A549 (cell line): ENCODE measurements around the gene NKAP.

Experiments used
- CBX2 ChIP-seq: fragments of 200-600 bp; sonication (generic); IDR thresholded peaks from 2 replicates; pipeline ENCODE4 v1.6.1; 2016; ENCODE audit warnings: low read depth, mild to moderate bottlenecking, borderline replicate concordance
- HOXB13 ChIP-seq: fragments of 250-450 bp; sonication (Bioruptor Pico); IDR thresholded peaks from 2 replicates; pipeline ENCODE4 v1.5.0; 2020; ENCODE audit warnings: low read depth, mild to moderate bottlenecking, moderate library complexity
- MYC ChIP-seq: IDR thresholded peaks from 2 replicates; pipeline ENCODE4 v1.6.1; 2012; ENCODE audit warnings: mild to moderate bottlenecking, inconsistent platforms, low read length, improper control_type of control experiment, borderline replicate concordance
- POLR2A ChIP-seq: IDR thresholded peaks from 2 replicates; pipeline ENCODE4 v1.6.1; 2012; ENCODE audit warnings: mild to moderate bottlenecking, low read length
- ZC3H11A ChIP-seq: fragments of 450-650 bp; IDR thresholded peaks from 2 replicates; pipeline ENCODE4 v1.6.1; 2014; ENCODE audit warnings: antibody characterized with exemption, mild to moderate bottlenecking
- TF ChIP-seq, protein P1 (sequence below): fragments of >200 bp; sonication (Bioruptor Twin); formaldehyde crosslinking; IDR thresholded peaks from 3 replicates; pipeline ENCODE4 v1.5.1; 2016
- TF ChIP-seq, protein P2 (sequence below): fragments of 200-600 bp; sonication (generic); IDR thresholded peaks from 2 replicates; pipeline ENCODE4 v1.6.1; 2016; ENCODE audit warnings: antibody characterized with exemption, mild to moderate bottlenecking, moderate library complexity
- TF ChIP-seq, protein P3 (sequence below): fragments of 450-650 bp; IDR thresholded peaks from 2 replicates; pipeline ENCODE4 v1.6.1; 2014; ENCODE audit warnings: antibody characterized with exemption

DNA sequence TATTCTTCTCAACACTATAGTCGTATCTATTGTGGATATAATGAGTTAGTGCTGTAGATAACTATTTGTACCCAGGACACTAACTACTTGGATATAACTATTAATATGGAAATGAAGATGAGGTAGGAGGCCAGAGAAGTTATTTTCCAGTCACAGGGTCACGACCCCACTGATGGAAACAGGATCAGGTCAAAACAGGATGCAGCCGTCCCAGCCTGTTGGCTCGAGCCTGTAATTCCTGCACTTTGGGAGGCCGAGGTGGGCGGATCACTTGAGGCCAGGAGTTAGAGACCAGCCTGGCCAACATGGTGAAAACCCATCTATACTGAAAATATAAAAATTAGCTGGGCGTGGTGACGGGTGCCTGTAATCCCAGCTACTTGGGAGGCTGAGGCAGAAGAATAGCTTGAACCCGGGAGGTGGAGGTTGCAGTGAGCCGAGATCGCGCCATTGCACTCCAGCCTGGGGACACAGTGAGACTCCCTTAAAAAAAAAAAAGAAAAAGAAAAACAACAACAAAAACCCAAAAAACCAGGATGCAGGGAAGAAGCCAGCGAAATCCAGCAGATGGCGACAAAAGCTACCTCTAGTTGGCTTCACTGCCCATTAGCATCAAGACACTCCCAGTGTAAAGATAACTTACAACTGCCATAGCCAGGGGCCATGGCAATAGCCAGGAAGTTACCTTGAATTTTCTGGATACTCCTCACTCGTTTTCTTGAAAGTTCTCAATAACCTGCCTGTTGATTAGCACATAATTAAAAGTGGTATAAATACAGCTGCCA lies 37.9 kb upstream of the NKAP start:
- no peak for TF ChIP-seq HOXB13 (CRISPR knock-in tag)
- TF ChIP-seq, protein P1, sequence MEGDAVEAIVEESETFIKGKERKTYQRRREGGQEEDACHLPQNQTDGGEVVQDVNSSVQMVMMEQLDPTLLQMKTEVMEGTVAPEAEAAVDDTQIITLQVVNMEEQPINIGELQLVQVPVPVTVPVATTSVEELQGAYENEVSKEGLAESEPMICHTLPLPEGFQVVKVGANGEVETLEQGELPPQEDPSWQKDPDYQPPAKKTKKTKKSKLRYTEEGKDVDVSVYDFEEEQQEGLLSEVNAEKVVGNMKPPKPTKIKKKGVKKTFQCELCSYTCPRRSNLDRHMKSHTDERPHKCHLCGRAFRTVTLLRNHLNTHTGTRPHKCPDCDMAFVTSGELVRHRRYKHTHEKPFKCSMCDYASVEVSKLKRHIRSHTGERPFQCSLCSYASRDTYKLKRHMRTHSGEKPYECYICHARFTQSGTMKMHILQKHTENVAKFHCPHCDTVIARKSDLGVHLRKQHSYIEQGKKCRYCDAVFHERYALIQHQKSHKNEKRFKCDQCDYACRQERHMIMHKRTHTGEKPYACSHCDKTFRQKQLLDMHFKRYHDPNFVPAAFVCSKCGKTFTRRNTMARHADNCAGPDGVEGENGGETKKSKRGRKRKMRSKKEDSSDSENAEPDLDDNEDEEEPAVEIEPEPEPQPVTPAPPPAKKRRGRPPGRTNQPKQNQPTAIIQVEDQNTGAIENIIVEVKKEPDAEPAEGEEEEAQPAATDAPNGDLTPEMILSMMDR: peak; percentile 51
- no peak for TF ChIP-seq MYC
- no peak for TF ChIP-seq CBX2
- TF ChIP-seq, protein P2, sequence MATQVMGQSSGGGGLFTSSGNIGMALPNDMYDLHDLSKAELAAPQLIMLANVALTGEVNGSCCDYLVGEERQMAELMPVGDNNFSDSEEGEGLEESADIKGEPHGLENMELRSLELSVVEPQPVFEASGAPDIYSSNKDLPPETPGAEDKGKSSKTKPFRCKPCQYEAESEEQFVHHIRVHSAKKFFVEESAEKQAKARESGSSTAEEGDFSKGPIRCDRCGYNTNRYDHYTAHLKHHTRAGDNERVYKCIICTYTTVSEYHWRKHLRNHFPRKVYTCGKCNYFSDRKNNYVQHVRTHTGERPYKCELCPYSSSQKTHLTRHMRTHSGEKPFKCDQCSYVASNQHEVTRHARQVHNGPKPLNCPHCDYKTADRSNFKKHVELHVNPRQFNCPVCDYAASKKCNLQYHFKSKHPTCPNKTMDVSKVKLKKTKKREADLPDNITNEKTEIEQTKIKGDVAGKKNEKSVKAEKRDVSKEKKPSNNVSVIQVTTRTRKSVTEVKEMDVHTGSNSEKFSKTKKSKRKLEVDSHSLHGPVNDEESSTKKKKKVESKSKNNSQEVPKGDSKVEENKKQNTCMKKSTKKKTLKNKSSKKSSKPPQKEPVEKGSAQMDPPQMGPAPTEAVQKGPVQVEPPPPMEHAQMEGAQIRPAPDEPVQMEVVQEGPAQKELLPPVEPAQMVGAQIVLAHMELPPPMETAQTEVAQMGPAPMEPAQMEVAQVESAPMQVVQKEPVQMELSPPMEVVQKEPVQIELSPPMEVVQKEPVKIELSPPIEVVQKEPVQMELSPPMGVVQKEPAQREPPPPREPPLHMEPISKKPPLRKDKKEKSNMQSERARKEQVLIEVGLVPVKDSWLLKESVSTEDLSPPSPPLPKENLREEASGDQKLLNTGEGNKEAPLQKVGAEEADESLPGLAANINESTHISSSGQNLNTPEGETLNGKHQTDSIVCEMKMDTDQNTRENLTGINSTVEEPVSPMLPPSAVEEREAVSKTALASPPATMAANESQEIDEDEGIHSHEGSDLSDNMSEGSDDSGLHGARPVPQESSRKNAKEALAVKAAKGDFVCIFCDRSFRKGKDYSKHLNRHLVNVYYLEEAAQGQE: no peak
- TF ChIP-seq, protein P3, sequence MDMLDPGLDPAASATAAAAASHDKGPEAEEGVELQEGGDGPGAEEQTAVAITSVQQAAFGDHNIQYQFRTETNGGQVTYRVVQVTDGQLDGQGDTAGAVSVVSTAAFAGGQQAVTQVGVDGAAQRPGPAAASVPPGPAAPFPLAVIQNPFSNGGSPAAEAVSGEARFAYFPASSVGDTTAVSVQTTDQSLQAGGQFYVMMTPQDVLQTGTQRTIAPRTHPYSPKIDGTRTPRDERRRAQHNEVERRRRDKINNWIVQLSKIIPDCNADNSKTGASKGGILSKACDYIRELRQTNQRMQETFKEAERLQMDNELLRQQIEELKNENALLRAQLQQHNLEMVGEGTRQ: no peak
- TF ChIP-seq POLR2A: no peak
- TF ChIP-seq ZC3H11A: no peak
